ENCODE results near the gene KCTD7. TPM values are rescaled to one million over a fixed set of nuclear protein-coding genes. Genes with fewer than 3 reads are reported as not detected.
"Not testable (repeated sequence)": the region's sequence is repeated elsewhere in the genome, so short reads cannot be mapped to it uniquely, and the experiment has no call there.

Gene KCTD7
- total and polyA plus RNA-seq, 2 experiments from 2014 or later: 13.5 to 23.6 TPM

GRCh38 chr7:66681491-66682349 is 53.0 kb downstream of the KCTD7 start:
- TF ChIP-seq, protein P1, sequence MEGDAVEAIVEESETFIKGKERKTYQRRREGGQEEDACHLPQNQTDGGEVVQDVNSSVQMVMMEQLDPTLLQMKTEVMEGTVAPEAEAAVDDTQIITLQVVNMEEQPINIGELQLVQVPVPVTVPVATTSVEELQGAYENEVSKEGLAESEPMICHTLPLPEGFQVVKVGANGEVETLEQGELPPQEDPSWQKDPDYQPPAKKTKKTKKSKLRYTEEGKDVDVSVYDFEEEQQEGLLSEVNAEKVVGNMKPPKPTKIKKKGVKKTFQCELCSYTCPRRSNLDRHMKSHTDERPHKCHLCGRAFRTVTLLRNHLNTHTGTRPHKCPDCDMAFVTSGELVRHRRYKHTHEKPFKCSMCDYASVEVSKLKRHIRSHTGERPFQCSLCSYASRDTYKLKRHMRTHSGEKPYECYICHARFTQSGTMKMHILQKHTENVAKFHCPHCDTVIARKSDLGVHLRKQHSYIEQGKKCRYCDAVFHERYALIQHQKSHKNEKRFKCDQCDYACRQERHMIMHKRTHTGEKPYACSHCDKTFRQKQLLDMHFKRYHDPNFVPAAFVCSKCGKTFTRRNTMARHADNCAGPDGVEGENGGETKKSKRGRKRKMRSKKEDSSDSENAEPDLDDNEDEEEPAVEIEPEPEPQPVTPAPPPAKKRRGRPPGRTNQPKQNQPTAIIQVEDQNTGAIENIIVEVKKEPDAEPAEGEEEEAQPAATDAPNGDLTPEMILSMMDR (IDR thresholded peaks at IDR 0.05; ENCODE audit: low read depth, low read length): no peak
- no peaks in the 10 kb centered on the region for H3K27me3 ChIP-seq
- H3K4me3 ChIP-seq: peak overlapping the region; percentile 56
- no peaks in the 10 kb centered on the region for H3K36me3 ChIP-seq
- DNase-seq (ENCODE audit: low read depth in 1 of 2, low spot score in 1 of 2): peak; percentile 96 to 97
- no peaks in the 10 kb centered on the region for H3K4me1 ChIP-seq (ENCODE audit: low read depth)
- H3K9me3 ChIP-seq (ENCODE audit: low read depth): no peaks in the 10 kb centered on the region
- peak overlapping the region; percentile 86 for H3K27ac ChIP-seq

DNA sequence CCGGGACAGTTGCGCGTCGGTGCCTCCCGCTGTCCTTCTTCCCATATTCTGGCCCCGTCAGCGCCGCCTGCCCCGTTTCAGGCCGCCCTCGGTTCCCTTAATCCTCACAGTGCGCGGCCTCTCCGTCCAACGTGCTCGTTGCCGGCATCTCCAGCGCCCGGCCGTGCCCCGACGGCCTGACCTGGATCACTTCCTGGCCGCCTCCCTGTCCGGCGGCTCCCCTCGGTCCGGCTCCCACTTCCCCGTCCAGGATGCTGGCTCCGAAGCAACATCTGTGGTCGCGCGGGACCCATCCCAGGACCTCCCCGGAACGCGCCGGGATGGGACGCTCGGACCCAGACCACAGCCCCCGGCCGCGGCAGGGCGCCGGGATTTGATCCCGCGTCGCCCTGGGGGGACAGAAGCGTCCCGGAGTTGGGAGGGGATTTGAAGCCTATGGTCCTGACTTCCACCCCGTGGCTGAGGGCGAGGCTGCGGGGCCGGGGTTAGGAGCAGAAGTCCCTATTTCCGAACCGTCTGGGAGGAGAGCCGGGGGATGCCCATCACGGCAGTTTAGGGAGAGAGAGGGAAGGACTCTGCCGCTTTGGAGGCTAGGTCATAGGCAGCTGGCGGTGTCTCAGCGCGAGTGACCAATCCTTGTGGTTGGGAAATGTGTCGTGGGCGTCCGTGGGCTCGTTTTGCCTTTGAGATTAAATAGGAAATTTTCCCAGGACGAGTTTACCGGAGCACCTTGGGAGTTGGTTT is 53.8 kb downstream of the KCTD7 start:
- Histone ChIP-seq H3K27me3 (no peaks in the 10 kb centered on the region), H3K27ac (peak overlapping the region; percentile 86), H3K4me3 (peak overlapping the region; percentile 56), H3K4me1 (ENCODE audit: low read depth) (no peaks in the 10 kb centered on the region), H3K9me3 (ENCODE audit: low read depth) (no peaks in the 10 kb centered on the region), H3K36me3 (no peaks in the 10 kb centered on the region)
- TF ChIP-seq, protein P1 (IDR thresholded peaks at IDR 0.05; ENCODE audit: low read depth, low read length): no peak
- DNase-seq (ENCODE audit: low read depth in 1 of 2, low spot score in 1 of 2): peak; percentile 11 to 26

DNA sequence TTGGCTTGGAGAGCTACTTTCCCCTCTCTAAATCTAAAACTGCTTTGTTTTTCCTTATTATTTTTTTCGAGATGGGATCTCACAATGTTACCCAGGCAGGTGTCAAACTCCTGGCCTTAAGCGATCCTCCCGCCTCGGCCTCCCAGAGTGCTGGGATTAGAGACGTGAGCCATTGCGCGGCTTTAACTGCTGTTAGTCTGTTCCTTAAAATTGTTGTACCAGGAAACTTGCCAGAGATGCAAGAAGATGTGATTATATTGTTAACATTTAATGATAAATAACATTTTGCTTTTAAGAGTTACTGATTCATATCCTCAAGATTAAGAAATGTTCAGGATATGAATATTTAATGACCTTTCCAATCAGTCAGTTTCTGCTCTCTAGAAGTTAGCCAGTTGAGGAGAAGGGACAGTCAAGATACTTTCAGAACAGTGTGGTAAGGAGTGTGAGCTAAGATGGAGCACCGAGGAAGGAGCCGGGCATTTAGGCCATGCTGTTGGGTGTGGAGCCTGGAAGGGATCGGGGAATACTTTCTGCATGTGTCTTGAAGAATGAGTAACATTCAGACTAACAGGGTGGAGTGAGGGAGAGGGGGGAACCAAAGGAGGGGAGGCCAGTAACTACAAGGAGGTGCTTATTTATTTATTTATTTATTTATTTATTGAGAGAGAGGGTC is 54.6 kb downstream of the KCTD7 start:
- not testable (repeated sequence) for H3K27me3 ChIP-seq; H3K4me1 ChIP-seq (ENCODE audit: low read depth); H3K27ac ChIP-seq; H3K9me3 ChIP-seq (ENCODE audit: low read depth); DNase-seq (ENCODE audit: low read depth in 1 of 2, low spot score in 1 of 2); H3K36me3 ChIP-seq
- H3K4me3 ChIP-seq: peak overlapping the region; percentile 56

- no peak overlapping the region for H3K27ac ChIP-seq
- H3K9me3 ChIP-seq (ENCODE audit: low read depth): no peaks in the 10 kb centered on the region
- H3K27me3 ChIP-seq: no peaks in the 10 kb centered on the region
- DNase-seq (ENCODE audit: low read depth in 1 of 2, low spot score in 1 of 2): no peak
- no peaks in the 10 kb centered on the region for H3K4me1 ChIP-seq (ENCODE audit: low read depth)
- H3K36me3 ChIP-seq: no peaks in the 10 kb centered on the region
- no peak overlapping the region for H3K4me3 ChIP-seq
- TF ChIP-seq, protein P1 (IDR thresholded peaks at IDR 0.05; ENCODE audit: low read depth, low read length): no peak
These were observed 55.1 kb downstream of the KCTD7 start for GRCh38 chr7:66683770-66684123.

DNA sequence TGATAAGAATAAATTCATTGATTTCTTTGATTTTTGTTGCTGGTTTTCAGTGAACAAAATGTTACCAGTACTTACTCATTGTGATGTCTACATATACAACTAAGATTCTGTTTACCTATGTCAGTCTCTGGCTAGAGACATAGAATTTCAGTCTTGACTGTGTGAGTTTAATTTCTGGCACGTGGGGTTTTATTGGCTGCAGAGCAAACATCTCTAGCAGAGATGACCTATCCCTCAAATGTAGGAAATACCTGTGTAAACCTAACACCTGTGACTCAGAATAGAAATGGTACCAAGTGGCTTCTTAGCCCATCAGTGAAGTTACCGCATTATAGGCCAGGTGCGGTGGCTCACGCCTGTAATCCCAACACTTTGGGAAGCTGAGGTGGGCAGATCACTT is 57.0 kb downstream of the KCTD7 start:
- not testable (repeated sequence) for DNase-seq (ENCODE audit: low read depth in 1 of 2, low spot score in 1 of 2); H3K4me1 ChIP-seq (ENCODE audit: low read depth); H3K27me3 ChIP-seq; H3K36me3 ChIP-seq; H3K4me3 ChIP-seq; H3K9me3 ChIP-seq (ENCODE audit: low read depth); H3K27ac ChIP-seq

DNA sequence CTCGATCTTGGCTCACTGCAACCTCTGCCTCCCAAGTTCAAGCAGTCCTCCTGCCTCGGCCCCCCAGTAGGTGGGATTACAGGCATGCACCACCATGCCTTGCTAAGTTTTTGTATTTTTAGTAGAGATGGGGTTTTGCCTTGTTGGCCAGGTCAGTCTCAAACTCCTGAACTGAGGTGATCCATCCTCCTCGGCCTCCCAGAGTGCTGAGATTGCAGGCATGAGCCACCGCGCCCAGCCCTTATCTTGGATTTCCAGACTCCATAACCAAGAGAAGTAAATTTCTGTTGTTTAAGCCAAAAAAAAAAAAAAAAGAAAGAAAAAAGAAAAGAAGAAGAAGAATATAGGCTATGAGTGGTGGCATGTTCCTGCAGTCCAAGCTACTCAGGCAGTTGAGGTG is 58.5 kb downstream of the KCTD7 start:
- Histone ChIP-seq H3K4me3 (no peak overlapping the region), H3K27me3 (no peaks in the 10 kb centered on the region), H3K36me3 (no peaks in the 10 kb centered on the region), H3K9me3 (ENCODE audit: low read depth) (no peaks in the 10 kb centered on the region), H3K27ac (no peak overlapping the region), H3K4me1 (ENCODE audit: low read depth) (no peaks in the 10 kb centered on the region)
- no peak for DNase-seq (ENCODE audit: low read depth in 1 of 2, low spot score in 1 of 2)
- TF ChIP-seq, protein P1 (IDR thresholded peaks at IDR 0.05; ENCODE audit: low read depth, low read length): no peak

DNA sequence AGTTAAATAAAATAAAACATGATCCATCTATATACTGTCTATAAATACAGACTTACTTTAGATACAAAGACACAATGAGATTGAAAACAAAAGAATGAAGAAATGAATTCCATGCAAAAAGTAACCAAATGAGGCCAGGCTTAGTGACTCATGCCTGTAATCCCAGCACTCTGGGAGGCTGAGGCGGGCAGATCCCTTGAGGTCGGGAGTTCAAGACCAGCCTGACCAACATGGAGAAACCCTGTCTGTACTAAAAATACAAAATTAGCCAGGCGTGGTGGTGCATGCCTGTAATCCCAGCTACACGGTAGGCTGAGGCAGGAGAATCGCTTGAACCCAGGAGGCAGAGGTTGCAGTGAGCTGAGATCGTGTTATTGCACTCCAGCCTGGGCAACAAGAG is 59.0 kb downstream of the KCTD7 start:
- H3K27ac ChIP-seq; H3K4me1 ChIP-seq (ENCODE audit: low read depth); H3K36me3 ChIP-seq; H3K9me3 ChIP-seq (ENCODE audit: low read depth); H3K27me3 ChIP-seq; H3K4me3 ChIP-seq; DNase-seq (ENCODE audit: low read depth in 1 of 2, low spot score in 1 of 2): not testable (repeated sequence)
